Stimulated activated CD4-positive, alpha-beta T cell treated with anti-CD3 and anti-CD28 coated beads, Interleukin-15, amount 100 ng/mL, for 24 hours (primary cell): ENCODE results near the gene IL22RA2.

Source experiments
- DNase-seq: peaks from one replicate; pipeline ENCODE4 v3.0.0-alpha.2; 2020

Gene IL22RA2

DNA sequence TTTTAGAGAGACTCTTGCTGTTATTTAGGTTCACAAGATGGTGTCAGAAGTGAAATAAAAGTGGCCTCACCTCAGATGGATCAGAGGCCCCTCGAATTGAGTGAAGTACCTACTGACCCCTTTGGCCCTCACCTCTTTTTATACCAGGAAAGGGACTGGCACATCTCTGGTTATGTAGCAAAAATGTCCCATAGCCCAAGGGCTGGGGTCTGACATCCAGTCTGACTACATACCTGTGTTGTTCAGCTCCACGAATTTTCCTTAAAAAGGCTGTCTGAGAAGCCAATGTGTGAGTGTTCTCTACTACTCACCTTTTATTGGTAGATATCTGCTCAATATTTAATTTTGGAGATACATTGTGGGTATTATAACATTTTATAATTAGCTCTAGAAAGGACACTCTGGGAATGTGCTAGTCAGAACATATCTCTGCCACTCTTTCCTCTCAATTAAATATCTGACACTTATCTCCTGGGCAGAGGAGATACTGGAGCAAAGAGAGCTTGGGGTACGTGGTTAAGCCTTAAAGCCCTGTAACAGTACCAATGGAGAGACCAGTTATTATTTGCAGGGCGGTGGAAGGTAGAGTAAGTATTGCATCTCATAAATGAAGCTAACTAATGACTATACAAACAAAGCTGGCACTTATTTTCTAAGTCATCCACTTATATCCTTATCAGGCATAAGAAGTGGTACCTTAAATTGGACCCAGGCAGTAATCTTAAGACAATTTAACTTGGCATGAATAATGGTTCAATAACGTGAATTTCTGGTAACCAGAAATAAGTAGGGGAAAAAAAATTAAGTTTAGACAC lies 20.0 kb upstream of the IL22RA2 start:
- no peak for DNase-seq

DNA sequence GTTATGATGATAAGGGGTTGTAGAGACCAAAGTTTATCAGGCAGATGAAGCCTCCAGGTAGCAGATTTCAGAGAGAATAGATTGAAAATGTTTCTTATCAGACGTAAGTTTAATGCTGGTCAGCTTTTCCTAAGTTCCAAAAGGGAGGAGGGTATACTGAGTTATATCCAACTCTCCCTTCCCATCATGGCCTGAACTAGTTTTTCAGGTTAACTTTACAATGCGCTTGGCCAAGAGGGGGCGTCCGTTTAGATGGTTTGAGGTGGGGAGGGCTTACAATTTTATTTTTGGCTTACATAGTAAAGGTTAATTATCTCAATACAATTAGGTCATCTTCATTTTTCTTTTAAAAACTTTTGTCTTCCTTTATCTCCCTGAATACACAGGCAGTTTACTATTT lies 19.4 kb upstream of the IL22RA2 start:
- no peak for DNase-seq

DNA sequence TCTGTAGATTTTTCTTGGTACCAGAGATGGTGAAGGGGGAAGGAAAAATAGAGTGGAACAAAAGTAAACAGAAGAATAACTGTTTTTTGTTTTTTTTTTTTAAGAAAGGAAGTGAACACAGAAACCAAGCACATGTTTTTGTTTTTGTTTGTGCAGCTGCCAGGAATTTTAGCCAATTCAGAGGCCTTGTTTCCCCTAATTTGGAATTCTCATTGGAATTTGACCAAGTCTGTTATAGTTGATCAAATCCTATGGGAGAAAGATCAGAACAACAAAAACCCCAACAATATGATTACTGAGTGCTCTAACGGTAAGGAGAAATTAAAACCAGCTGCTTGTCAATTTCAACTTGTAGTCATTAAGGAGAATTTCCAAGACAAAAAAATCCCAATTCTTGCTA lies 18.2 kb upstream of the IL22RA2 start:
- DNase-seq: no peak

DNA sequence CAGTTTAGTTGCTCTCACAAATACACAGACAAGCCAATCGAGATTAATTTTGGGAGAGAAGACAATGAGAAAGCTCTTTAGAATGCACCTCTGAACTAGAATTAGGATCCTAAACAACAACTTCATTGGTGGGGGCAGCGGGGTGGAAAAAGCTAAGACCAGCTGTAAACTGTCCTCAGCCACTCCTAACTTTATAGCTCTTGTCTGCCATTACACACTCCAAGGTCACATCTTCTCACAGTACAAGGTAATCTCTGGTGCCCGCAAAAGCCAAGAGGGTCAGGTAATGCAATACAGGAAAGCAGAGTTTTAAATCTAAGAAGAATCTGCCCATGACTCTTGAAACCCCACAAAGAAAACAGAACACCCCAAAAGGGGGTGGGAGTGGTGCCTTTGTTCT lies 17.8 kb upstream of the IL22RA2 start:
- DNase-seq: no peak

DNA sequence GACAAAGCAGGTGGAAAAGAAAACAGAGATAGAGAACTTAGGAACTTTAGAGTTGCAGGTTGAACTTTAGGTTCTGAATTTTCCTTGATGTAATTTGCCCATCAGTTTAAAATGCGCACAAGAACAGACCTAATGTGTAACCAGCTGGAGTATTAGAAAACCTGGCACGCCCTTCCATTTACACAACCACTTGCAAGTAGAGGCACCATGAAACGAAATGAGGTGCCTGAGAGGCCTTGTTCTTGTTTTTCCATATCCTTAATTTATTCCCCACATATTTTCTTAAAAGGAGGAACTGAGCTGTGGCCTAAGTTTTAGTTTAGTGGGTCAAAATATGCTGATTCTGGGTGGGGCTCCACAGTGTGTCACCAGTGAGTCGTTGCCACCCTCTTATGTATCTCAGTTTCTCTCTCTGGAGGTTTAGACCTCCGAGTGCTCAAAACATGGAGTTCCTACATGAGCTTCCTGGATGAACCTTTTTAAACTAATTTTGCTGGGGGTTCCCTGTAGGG lies 17.2 kb upstream of the IL22RA2 start:
- no peak for DNase-seq

DNA sequence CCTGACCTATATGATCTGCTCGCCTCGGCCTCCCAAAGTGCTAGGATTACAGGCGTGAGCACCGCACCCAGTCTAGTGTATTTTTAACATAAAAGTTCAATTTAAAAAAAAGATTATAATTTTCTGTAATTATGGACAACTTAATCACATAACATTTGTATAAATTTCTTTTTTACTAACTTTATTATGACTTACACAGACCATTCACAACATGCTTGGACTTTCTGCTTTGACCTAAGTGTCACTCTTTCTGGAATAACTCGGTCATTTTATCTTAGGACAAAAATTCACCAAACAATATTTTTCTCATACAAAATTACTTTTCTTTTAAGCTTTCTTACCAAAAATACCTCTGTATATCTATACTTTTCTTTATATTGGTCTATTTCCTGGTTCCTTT lies 15.4 kb upstream of the IL22RA2 start:
- DNase-seq: no peak

DNA sequence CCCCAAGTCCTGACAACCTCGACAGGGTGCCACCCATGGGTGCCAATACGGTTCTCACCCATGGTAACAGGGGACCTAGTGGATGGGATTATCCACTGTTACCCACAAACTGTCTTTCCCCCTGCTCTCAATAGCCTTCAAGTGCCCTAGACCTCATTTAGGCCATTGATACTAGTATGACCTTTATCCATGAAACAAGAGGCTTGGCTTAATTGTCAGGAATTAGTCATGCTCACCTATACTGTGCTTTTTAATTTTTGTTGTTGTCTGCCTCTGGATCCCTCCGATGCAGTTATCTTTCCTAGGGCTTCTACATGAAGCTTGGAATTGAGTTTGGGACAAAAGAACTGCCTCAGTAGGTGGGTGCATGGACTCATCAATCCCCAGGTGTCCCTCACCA lies 11.8 kb upstream of the IL22RA2 start:
- DNase-seq: no peak

DNA sequence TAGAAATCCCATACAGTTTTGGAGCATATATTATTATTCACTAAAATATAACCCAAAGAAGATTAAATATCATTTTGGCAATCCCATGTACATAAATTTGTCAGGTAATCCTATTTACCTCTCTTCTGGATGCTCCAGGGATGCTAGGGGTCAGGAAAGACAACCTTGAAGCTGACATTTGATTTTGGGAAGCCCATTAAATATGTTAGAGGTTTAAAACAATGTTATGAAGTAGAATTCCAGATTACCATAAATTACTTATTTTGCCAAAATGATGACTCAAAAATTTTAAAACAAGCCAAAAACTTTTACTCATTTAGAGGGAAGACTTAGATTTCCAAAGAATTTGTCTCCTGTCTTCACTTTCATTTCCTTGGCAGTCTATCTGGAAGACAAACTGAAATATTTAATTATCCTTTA lies 9.2 kb upstream of the IL22RA2 start:
- DNase-seq: no peak

DNA sequence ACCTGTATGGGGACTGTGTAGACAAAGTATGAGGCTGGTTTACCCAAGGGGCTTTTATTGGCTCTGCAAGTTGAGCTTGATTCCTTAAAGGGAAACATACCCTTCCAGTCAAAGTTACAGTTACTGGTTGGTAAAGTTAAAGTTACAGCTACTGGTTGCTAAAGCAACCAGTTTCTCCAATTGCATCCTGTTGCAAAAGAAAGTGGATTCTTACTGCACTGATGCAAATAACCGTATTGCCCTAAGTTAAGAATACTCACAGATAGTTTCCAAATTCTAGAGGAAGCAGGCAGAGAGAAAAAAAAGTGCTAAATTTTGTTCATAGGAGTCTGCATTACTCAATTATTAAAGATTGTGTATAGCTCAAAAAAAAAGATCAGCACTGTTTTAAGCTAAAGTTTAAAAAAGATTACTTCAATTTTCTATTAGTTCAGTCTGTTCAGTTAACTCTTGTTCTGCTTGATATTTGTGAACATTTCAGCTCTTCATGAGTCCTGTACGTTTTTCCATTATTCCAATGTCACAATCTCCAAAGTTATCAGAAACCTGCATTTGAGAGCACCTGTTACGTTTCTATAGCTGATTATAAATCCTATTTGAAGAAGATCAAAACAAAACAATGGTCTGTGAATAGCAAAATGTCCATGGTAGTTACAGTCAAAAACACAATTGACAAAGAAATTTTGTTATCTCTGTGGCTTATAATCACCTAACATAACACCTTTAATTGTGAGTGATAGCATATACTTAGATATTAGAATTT lies 8.6 kb upstream of the IL22RA2 start:
- DNase-seq: no peak

DNA sequence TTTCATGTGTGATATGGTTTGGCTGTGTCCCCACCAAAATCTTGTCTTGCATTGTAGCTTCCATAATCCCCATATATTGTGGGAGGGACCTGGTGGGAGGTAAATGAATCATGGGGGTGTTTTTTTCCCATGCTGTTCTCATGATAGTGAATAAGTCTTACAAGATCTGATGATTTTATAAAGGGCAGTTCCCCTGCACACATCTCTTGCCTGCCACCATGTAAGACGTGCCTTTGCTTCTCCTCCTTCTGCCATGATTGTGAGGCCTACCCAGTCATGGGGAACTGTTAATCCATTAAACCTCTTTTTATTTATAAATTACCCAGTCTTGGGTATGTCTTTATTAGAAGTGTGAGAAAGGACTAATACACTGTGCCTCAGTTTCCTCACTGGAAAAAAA lies 4.2 kb upstream of the IL22RA2 start:
- DNase-seq: no peak

DNA sequence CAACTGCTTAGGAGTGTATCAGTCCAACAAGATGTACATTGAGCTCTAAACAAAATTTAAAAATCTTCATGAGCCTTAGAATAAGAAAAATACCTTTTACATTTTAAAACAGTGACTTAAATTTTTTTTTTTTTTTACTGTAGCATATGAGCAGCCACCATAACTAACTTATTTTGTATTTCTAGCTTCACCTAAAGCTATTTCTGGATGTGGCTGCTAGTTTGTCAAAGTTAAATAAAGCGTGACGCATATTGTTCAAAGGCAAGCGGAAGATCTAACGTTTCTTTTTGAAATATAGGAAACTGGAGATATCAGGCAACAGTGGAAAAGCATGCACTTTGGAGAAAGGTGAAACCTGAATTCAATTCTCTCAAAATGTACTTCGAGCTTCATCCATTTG lies 3.3 kb upstream of the IL22RA2 start:
- DNase-seq: no peak

DNA sequence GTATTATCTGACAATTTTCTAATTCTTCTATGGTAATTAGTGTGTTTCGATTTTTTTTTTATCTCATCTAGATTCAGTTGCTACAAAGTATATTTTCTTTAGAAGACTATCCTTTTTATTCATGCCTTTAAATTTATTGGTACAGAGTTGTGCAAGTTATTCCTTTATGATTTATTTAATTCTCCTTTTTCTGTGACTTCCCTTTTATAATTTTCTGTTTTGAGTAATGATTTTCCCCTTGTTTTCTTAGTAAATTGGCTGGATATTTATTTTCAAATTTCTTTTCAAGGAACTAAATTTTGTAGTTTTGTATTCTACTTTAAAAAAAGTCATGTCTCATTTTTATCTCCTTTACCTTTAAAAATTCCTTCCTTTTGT lies 2.4 kb upstream of the IL22RA2 start:
- no peak for DNase-seq

DNA sequence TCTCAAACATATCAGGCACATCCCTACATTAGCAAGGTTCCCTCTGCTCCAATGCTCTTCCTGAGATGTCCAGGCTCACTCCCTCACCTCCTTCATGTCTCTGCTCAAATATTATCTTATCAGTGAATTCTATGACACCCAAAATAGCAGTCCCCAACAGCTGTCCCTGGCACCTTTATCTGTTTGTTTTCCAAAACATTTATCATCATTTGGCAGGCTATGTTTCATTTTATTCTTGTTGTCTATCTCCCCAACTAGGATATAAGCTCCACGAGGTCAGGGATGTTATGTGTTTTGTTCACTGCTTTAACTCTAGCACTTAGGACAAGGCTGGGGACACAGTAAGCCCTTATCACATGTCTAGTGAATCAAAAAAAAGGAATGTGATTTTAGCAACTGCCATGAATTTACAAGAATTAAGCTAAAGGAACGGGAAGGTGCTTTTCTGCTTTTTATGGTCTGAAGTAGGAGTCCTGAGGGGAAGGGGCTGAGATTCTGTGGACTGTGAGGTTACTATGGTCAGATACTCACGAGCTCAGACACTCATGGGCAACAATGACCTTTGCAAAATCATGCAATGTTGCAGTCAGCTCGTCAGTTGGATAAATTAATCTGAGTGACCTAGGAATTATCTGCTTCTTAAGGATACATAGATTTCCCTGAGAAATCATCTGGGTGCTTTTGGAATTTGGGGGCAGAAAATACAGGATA lies 1.9 kb upstream of the IL22RA2 start:
- DNase-seq: no peak

DNA sequence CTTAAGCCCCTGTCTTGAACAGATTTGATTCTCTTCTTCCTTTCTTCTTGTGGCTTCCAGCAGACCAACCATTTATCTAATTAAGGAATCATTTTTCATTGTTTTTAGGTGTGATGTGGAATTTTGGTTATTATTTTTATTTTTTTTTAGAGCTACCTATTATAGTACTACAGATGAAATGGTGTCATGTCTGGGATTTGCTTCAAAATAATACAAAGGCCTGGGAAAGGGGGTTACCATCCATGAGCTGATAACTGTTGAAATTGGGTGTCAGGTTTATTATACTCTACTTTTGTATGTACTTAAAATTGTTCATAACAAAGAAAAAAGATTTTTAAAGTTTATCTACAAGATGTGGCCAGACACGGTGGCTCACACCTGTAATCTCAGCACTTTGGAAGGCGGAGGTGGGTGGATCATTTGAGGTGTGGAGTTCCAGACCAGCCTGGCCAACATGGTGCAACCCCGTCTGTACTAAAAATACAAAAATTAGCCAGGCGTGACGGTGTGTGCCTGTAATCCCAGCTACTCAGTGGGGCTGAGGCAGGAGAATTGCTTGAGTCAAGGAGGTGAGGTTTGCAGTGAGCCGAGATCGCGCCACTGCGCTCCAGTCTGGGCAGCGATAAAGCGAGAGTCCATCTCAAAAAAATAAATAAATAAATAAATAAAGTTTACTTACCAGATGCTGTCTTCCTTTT lies 561 bp downstream of the IL22RA2 start:
- DNase-seq: no peak

DNA sequence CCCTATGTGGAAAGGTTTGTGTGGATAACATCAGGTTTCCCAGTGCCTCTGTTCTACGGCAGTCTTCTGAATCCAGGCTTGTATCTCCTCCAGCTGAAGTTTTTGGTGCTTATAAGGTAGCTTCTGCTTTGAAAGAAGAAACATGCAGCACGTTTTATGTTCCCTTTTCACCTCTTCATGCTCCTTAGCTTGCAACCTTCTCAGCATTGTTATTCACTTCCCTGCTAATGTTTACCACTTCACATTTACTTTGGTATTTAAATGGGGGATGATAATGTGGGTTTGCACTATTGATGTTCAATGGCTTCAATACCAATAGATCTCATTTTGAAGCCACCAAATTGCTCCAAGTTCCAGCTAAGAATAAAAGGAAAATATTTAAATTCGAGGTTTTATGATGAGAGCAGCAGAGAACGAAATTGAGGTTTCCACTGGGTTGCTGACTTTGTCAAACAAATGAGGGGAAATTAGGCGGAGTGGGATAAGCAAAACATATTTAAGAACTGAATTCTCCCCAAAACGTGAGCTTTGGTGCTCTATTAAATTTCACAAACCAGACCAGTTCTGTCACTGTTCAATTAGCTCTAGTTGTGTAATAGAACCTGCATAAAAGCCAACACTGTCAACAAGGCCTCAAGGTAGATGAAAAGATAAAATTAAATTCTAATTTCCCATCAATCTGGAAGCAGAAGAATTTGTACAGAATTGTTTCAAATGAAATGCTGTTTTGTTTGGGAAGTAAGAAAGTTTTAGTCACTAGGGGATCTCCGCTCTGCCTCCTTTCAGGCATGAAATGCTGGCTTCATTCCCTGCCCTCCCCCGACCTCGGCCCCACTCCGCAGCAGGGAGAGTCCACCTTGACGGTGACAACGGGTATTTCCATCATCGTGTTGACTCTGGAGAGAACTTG lies 1.4 kb downstream of the IL22RA2 start:
- no peak for DNase-seq

DNA sequence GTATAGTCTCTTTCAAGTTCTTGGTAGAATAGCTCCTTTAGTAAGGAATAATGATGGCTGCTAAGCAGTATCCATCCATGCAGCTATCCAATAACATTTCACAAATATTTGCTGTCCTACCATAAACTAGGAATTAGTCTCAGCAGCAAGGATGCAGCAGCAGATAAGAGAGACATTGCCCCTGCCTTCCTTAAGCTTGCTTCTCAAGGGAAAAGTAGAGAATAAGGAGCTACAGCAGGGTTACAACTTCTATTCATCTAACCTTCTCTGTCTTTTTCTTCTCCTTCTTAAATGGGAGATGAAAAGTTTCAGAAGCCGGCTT lies 2.4 kb downstream of the IL22RA2 start:
- no peak for DNase-seq

DNA sequence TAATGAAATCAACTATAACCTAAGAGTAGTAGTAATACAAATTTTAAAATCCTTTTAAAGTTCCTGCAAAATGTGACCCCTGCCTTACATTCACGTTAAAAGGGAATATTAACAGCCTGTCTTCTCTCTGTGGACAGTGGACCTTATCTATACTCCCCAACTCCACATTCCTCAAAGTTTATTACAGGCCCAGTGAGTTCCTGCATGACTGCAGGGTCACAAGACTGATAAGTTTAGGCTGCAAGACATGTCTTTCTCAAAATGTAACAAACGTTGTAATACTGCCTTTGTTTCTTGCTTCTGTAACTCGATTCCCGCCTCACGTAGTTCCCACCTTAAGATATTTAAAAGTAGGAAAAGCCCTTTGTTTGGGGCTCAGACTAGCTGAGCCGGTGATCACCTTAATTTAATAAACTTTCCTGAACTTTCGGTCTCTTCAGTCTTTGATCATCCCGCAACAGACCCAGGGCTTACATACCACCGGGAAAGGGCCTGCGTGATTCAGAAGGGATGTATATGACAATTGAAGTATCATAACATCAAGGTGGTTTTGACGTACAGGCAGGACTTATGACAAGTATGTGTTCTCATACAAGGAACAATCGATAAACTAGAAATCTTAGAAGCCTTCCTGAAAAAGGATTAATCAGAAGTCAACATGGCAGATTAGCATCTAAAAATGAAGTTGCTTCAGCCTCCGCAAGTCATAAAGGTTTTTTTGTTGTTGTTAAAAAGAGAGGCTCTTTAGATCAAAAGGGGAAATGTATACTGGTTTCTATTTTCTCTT lies 3.0 kb downstream of the IL22RA2 start:
- DNase-seq: no peak

DNA sequence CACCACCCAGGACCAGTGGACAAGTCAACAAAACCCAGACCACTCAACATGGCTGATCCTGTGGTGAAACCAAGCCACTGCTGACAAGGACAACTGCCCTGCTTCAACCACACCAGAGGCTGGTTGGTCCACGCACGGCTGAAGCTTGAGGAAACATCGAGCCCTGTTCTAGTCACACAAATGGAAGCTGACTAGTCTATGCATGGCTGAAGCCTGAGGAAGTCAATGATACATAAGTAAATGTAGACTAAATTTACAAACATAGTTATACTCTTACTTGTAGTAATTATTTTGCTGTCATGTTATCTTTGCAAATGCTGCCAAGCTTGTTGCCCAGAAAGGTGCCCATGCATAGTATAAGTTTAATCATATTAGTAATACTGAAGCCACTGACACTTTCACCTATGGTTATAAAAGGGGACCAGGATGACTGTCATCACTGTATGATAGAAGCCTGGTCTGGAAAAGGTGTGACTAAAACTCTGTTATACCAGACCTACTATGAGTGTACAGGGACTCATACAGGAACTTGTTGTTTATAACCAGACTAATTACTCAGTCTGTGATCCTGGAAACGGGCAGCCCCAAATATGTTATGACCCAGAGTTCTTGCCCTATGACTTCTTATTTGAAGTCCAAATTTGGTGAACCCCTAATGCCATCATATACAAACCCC lies 5.6 kb downstream of the IL22RA2 start:
- peak; percentile 31 for DNase-seq

DNA sequence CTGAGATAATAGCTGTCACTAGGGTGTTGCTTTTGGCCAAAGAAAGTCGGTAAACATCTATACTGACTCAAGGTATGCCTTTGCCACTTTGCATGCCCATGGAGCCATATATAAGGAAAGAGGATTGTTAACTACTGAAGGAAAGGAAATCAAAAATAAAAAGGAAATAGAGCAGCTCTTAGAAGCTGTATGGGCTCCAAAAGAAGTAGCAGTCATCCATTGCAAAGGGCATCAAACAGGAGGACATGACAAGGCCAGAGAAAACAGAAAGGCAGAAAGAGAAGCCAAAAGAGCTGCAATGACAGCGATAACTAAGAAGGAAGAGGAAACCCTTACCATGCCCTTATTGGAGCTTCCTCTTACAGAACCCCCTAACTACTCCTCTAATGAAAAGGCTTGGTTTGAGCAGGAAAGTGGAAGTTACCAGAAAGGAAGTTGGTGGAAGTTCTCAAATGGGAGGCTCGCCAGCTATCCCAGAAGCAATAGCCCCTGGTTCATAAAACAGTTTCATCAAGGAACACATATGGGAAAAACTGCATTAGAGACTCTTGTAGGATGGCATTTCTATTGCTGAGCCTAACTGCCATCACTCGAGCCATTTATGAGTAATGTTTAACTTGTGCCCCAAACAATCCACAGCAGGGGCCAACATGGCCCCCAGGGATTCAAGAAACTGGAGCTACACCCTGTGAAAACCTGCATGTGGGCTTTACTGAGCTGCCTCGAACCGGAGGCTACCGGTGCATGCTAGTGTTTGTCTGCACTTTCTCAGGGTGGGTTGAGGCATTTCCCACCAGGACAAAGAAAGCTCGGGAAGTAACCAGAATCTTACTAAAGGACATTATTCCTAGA lies 7.0 kb downstream of the IL22RA2 start:
- no peak for DNase-seq
